ENCODE results near the gene LIN28A.
A peak's percentile ranks its signal among the peaks of the same experiment; 100 is the strongest.
"Not testable (repeated sequence)": the region's sequence is repeated elsewhere in the genome, so short reads cannot be mapped to it uniquely, and the experiment has no call there.

The LIN28A gene, protein sequence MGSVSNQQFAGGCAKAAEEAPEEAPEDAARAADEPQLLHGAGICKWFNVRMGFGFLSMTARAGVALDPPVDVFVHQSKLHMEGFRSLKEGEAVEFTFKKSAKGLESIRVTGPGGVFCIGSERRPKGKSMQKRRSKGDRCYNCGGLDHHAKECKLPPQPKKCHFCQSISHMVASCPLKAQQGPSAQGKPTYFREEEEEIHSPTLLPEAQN

DNA sequence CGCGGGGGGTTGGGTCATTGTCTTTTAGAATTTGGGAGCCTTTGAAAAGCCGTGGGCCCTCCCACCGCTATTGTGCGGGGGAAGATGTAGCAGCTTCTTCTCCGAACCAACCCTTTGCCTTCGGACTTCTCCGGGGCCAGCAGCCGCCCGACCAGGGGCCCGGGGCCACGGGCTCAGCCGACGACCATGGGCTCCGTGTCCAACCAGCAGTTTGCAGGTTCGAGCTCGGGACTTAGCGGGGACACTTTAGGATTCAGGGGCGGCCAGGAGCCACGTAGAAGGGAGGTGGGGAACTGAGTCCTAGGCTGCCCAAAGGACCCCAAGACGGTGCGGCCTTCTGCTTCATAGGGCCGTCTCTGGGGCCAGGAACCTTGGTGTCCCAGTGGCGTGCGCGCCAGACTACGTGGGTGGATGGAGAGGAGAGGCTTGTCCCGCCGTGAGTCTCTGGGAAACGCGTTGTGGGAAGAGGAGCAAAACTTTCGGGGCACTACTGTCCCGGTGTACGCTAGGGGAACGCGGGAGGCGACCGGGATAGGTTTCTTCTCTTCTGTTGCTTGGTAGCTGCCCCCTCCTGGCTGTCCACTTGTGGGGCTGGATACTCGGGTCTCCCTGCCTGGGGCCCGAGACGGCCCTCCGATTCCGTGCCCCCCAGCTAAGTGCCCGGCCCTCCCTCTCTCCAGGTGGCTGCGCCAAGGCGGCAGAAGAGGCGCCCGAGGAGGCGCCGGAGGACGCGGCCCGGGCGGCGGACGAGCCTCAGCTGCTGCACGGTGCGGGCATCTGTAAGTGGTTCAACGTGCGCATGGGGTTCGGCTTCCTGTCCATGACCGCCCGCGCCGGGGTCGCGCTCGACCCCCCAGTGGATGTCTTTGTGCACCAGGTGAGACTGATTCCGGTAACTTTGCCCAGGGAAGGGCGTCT is at the start of gene LIN28A:
TSS of gene LIN28A (plus strand) at position 112 of the 918 bp plus-strand sequence. CDS start at position 187, 75 bp downstream.
- no peak for DNase-seq (ENCODE audit: low read depth in 2 of 2)

DNA sequence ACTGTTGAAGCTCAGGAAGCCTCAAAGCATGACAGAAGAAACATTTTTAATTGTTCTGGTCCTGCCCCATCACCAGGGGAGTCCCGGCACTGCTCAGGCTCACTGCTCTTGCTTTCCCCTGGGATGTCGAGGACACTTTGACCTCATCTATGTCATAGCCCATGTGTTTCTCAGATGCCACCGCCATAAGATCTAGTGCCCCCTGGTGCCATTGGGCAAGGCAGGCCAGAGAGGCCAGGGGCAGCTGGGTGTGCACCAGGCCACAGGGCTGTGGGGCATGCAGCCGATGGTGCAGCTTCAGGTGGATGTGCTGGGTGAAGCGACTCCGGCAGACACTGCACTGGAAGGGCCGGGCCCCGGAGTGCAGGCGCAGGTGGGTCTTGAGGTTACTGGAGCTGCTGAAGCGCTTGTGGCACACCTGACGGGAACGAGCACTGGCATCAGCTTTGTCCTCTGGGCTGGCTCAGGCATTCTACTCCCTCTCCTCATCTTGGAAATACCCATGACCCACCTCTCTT is 49.0 kb upstream of the LIN28A start:
- DNase-seq (ENCODE audit: low read depth in 2 of 2) = no peak

DNA sequence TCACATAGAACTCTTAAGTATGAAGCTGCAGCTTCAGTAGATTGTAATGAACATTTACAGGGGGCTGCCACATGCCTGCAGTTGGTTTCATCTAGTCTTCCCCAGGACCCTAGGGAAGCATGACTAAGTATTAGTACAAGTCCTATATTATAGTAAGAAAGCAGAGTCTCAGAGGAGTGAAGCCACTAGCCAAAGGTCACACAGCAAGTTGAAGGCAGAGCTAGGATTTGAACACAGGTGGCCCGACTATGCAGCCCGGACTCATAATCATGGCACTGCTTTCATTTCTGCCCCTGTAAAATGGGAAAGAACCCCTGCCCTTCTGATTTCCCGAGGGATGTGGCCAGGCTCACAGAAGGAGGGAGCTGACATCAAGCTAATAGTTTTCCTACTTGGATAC is 48.3 kb upstream of the LIN28A start:
- DNase-seq (ENCODE audit: low read depth in 2 of 2) = no peak

DNA sequence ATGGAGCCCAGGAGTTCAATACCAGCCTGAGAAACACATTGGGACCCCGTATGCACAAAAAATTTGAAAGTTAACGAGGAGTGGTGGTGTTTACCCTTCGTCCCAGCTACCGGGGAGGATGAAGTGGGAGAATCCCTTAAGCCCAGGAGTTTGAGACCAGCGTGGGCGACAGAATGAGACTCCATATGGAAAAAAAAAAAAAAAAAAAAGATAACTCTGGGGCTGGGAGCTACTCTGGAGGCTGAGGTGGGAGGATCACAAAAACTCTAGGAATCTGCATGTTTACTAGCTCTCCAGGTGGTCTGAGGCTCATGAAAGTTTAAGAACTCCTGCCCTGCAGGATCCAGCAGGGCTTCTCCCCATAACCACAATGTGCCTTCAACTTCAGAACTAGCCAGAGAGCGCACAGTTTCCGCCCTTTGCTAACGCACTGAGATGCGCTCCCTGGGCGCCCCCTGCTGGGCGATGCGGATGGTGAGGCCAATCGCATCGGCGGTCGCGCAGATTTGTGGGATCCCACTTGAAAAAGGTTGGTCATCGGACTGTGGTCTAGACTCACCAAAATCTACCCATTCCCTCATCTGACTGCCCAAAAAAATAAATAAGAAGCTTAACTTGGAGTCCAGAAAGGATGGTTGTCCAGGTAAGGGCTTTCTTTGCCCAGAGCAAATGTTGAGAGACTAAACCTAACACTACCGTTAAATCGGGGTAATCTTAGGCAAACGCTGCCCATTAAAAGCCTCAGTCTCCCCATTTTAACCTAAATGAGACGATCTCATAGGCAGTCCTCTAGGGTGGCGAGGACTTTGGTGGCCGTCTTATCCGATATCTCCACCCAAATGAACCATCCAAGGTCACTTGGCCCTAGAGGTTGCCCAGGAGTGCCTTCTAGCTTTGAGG is 46.8 kb upstream of the LIN28A start:
- peak; percentile 67 to 78 for DNase-seq (ENCODE audit: low read depth in 2 of 2)

DNA sequence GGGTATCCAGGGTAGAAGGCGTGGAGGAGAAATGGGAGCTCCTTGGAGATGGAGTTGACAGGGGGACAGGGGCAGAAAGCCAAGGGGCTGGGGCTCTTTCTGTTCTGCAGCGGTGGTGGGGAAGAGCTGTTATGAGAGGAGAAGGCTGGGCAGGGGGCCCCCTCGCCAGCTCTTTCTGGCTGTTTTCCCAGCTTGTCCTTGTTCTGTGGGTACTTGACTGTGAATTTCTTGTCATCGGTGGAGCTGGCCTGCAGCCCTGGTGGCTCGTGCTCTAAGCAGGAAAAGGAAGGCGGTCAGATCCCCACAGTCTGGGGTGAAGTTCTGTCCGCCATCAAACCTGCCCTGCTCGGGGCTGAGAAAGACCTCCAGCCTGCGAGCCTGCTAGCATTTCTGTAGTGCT is 45.7 kb upstream of the LIN28A start:
- DNase-seq (ENCODE audit: low read depth in 2 of 2) = no peak

DNA sequence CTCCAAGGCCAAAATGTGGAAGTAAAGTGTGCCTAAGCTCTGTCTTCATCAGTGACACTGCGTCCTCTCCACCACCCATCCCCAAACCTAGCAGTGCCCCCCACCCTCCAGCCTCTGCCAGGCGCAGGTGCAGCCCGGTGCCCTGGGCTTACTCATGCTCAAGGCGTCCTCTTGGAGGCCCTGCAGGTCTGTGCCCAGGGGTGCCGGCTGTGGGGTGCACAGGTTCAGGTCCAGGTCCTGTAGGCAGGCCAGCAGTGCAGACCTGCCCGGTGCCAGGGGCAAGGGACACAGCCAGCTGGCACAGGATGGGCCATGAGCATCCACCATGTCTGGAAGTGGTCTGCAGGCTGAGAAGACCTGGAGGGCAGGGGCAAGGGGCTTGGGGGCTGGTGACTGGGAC is 43.2 kb upstream of the LIN28A start:
- DNase-seq (ENCODE audit: low read depth in 2 of 2) = no peak

DNA sequence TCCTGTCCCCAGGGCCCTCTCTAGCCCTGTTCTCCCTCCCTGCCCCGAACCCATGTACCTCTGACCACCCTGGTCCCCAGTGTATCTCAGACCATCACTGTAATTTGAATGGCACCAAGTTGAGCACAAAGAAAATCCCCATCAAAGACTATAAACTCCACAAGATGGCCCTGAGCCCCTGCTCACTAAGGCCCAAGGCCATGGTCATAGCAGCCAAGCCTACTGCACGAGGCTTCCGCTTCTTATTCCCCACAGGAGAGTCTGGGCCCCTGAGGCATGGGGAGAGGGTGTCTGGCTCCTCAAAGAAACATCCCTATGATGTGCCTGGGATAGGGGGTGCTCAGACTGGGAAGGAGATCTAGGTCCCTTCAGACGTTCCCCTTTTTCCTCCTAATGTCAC is 42.6 kb upstream of the LIN28A start:
- DNase-seq (ENCODE audit: low read depth in 2 of 2) = no peak

DNA sequence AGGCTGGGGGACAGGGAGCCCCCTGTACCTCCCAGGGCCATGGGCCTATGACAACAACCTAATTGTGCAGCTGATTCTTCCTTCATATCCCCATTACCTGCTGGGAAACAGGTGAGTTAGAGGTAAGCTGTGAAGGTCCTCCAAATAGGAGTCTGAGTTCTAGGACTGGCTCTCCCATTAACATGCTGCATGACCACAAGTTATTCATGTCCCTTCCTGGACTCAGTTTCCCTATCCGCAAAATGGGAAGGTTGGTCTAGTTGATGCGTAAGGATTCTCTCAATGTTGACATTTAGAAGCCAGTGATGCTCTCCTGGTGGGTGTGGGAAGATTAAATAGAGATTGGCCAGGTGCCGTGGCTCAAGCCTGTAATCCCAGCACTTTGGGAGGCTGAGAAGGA is 42.1 kb upstream of the LIN28A start:
- no peak for DNase-seq (ENCODE audit: low read depth in 2 of 2)

DNA sequence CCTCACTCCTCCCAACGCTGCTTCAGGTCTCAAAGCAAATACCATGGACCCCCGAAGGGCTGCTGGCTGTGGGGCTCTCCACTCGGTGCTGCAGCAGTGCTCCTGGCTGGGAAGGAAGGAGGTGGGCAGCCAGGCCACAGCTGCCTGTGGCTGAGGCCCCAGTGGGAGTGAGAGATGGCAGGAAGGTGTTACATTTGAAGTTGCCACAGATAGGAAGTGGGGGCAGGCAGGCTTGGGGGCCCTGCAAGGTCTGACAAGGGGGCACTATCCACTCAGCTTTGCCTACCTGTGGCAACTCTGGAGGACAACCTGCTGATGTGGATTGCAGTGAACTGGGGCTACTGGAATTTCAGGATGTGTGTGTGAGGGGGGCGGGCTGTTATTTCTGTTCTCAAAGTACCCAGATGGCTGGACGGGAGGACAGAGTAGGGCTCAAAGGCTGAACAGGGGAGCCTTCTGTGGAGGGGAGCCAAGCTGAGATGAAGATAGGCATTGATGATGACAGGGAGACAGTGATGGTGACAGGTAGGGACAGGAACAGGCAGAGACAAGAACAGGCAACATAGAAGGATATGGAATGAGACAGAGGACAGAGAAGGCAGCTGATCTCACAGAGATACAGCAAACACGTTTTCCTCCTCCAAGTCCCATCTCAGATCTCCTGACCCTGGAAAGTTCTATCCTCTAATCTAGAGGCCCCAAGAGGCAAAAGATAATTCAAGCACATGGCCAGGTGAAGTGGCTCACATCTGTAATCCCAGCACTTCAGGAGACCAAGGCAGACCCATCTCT is 39.8 kb upstream of the LIN28A start:
- no peak for DNase-seq (ENCODE audit: low read depth in 2 of 2)

DNA sequence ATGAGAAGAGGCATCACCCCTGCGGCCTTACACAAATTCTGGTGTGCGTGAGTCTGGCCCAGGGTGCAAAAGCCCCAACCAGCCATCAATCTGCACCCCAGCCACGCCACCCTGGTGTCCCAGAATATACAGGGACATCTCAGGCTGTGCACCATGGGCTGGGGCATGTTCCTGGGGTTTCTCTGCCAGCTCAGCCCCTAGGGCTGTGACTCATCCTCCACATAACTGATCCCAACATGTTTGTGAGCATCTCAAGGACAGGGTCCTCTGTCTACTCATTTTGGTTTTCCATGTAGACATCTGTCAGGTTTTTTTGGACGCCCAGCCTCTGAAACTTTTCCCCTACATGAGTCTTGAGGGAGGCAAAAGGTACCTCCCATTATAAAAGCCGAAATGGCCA is 38.6 kb upstream of the LIN28A start:
- no peak for DNase-seq (ENCODE audit: low read depth in 2 of 2)

DNA sequence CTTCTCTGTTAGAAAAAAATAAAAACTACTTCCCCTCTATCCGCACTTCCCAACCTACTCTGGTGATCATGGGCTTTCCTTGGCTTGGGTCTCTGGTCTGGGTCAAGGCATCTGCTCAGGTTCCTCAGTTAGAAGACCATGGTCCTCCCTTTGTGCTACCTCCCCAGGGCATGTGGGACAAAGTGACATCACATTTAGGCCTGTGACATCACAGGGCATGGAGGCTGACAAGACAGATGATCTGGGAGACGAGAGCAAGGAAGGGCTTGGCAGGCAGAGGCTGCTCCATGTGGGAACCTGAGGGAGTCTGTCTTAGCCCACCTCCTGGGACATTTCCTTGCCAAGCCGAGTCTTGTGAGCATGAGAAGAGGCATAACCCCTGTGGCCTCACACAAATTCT is 38.0 kb upstream of the LIN28A start, which contains the start of gene ZNF683:
TSS of gene ZNF683 (minus strand) at position 140 of the 400 bp plus-strand sequence. CDS start 4,179 bp downstream, outside the sequence.
- DNase-seq (ENCODE audit: low read depth in 2 of 2) = not testable (repeated sequence)

DNA sequence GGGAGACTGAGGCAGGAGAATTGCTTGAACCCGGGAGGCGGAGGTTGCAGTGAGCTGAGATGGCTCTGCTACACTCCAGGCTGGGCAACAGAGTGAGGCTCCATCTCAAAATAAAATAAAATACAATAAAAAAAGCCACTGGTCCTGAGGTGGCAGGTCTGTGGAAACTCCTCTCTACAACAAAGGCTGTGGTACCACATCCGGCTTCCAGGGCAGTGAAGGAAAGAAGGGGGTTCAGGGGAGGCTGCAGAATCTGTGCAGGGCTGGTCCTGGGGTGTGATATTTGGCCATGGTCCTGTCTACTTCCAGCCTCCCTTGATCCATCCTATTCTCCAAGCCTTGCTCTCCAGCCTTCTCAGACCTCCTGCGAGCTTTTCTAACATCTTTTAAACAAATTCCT is 37.3 kb upstream of the LIN28A start:
- DNase-seq (ENCODE audit: low read depth in 2 of 2) = peak in 1 of 2 donors; percentile 32

DNA sequence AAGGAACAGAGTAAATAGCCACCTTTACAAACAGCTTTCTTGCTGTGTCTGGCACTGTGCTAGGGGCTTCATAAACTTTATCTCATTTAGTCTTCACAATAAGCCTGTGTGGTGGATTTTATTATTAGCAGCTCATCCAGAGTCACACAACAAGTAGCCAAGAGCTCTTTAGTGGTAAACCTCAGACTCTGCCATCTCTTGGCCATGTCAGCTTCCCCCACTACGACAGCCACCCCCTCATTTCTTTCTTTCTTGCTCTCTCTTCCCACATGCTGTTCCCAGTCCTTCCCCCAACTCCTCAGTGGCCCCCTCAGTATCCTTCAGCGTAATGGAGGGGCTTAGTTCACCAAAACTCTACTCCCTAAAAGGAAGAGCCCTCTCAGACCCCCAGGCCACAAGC is 36.8 kb upstream of the LIN28A start:
- DNase-seq (ENCODE audit: low read depth in 2 of 2) = no peak

DNA sequence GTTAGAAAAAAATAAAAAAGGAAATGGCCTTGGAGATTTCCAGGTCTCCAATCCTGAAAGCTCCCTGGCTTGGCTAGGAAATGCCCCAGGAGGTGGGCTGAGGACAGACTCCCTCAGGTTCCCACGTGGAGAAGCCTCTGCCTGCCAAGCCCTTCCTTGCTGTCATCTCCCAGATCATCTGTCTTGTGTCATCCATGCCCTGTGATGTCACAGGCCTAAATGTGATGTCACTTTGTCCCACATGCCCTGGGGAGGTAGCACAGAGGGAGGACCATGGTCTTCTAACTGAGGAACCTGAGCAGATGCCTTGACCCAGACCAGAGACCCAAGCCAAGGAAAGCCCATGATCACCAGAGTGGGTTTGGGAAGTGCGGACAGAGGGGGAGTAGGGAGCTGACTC is 36.3 kb upstream of the LIN28A start:
- DNase-seq (ENCODE audit: low read depth in 2 of 2) = not testable (repeated sequence)

DNA sequence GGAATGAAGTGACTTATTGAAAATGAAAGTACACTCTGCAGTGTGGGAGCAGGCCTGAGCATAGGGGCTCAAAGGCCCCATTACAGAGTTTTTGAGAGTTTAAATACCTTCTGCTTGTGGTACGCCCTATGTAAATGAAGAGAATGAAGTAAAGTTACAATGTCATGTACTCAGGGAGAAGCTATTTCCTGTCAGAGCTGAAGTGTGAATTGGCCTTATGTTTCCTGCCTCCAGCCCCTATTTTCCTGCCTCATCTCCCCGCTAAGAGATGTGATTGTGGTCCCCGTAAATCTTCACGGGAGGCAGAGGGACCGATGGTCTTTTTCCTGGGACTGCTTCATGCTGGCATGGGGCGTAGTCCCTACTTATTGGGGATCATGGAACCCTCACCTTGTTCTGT is 35.5 kb upstream of the LIN28A start:
- no peak for DNase-seq (ENCODE audit: low read depth in 2 of 2)

DNA sequence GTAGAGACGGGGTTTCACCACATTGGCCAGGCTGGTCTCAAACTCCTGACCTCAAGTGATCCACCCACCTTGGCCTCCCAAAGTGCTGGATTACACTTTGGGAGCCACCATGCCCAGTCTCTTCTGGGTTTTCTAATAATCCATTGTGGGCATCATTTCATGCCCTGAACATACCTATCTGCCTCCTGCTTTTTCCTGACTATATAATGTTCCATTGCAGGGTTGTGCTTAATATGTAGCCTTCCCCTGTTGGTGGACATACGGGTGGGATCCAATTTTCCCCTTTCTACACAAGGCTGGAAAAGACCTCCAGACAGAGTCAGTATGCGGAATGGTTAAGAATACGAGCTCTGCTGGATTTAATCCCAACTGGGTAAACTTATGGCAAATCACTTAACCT is 34.6 kb upstream of the LIN28A start:
- DNase-seq (ENCODE audit: low read depth in 2 of 2) = no peak

DNA sequence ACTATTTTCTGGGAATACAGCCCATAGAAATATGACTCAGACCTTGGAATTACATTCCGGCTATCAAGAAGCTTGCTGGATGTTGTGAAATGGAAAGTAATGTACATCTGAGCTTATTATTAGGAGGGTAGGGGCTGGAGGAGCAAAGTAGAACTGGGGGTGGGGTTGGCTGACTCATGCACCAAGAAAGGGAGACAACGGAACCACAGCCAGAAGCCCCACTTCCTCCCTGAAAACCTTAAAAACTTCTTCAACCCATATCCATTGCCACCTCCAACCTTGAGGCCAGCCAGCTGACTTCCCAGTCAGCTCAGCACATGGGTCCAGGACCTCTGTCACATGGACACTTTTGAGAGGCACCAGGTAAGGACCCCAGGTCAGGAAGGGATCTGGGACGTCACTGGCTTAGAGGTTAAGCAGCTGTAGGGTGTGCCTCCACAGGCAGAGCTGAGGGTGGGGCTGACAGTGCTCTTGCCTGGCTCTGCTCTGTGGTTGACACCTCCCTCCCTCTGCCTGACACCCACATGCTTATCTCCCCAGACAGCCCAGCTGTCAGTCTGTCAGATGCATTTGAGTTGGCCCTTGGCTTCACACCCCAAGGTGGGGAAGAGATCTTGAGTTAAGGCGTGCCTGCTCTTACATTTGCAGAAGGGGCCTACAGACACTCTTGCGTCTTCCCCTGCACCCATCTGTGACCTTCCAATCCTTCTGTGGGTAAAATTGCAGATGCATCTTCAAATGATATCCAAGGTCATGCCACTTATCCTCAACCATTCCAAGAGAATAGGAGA is 32.3 kb upstream of the LIN28A start:
- peak; percentile 73 to 78 for DNase-seq (ENCODE audit: low read depth in 2 of 2)

DNA sequence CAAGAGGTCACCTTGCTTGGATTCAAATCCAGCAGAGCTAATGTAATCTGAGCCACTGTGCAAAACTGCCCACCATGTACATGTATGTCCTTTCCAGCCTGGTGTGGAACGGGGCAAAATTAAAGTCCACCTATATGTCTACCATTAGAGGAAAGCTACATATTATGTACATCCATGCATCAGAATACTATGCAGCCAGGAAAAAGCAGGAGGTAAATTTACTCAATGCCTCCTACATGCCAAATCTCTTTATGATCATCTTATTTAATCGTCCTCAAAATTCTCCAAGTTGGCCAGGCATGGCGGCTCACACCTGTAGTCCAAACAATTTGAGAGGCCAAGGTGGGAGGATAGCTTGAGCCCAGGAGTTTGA is 31.8 kb upstream of the LIN28A start:
- DNase-seq (ENCODE audit: low read depth in 2 of 2) = no peak

DNA sequence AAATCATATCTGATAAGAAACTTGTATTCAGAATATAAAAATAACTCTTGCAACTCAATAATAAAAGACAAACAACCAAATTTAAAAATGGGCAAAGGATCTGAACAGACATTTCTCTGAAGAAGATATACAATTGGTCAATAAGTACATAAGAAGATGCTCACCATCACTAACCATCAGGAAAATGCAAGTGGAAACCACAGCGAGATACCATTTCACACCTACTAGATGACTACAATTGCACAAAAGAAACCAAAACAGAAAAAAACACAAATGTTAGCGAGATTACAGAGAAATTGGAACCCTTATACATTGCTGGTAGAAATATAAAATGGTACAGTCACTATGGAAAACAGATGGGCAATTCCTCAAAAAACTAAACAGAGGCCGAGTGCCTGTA is 26.5 kb upstream of the LIN28A start:
- DNase-seq (ENCODE audit: low read depth in 2 of 2) = no peak

DNA sequence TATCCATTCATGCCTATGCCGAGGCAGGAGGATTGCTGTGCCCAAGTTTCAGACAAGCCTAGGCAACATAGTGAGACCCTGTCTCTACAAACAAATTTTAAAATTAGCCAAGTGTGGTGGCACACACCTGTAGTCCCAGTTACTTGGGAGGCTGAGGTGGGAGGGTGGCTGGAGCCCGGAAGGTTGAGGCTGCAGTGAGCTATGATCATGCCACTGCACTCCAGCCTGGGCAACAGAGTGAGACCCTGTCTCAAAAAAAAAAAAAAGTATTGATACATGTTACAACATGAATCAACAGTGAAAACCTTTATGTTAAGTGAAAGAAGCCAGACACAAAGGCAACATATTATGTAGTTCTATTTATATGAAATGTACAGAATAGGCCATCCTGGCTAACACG is 25.6 kb upstream of the LIN28A start:
- DNase-seq (ENCODE audit: low read depth in 2 of 2) = not testable (repeated sequence)
